Stimulated activated CD8-positive, alpha-beta memory T cell treated with anti-CD3 and anti-CD28 coated beads, Interleukin-7, amount 100 ng/mL, for 1 hour (primary cell): Measurements from ENCODE around the gene ATG2B.
"Not testable (repeated sequence)": the region's sequence is repeated elsewhere in the genome, so short reads cannot be mapped to it uniquely, and the experiment has no call there.

Experiments
- DNase-seq, 2 donors: peaks; one replicate each; pipeline ENCODE4 v3.0.0-alpha.2; 2020; ENCODE audit warnings: low read depth in 2 of 2

ATG2B gene

DNA sequence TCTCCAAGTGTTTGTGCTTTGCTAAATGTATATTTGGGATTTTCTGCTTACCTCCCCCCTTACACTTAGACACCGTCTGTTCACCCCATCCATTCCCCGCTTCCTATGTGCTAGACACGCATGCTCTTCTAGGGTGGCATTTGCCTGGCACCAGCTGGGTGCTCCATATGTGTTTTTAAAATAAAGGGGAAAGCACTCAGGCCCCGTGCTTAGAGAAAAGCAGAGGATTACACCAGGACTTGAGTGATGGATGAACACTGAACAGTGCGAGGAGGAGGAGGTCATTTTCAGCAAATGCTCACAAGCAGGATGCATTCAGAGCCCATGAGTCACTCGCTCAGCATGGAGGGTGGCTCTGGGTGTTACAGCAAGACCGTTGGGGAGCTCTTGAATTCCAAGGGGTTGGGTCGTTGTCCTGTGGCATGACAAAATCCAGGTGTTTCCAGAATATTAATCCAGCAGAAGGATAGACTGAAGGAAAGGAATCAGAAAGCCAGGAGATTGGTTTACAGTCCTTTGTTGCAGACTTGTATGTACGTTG lies 110.1 kb downstream of the ATG2B start:
- no peak for DNase-seq

DNA sequence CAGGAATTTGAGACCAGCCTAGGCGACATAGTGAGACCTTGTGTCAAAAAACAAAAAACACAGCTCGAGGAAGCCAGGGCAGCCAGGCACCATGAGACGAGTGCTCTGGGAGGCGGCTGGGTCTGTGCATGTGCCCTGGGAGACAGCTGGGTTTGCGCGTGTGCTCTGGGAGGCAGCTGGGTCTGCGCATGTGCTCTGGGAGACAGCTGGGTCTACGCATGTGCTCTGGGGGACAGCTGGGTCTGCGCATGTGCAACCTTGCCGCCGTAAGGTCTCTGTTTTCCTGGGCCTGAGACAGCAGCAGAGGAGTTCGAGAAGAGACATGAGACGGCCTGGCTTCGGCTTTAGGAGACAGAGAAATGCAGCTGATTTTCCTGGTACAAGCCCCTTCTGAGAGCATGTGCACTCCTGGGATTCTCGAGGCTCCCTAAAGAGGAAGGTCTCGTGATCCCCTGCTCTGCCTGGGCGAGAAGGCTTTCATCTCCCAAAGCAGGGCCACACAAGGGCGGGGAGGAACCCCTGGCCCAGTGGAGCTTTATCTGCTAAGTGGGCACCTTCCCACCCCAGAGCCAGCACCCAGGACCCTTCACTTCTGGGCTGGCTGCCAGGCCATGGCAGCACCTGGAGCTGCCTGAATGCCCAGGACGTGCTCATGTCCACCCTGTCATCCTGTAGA lies 110.7 kb downstream of the ATG2B start:
- no peak for DNase-seq

DNA sequence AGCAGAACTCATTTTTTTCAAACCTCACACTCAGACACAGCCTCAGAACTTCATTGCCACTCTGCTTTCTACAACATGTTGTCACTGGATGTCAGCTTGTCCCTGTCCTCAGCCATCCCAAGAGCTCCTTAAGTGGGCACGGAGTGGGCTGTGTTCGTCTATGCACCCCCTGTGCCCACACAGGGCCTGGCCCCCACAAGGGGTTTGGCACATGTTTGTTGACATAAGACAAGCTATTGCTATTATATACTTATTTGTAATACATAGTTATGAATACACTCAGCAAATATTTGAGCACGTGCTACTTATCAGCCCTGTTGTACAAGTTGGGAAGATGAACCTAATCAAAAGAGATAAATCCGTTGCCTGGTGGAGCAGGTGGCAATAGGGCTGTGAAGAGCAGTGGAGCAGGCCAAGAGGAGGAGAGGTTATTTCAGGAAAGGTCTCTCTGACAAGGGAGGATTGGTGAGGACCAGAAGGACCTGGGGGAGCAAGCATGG lies 111.4 kb downstream of the ATG2B start:
- DNase-seq = no peak

DNA sequence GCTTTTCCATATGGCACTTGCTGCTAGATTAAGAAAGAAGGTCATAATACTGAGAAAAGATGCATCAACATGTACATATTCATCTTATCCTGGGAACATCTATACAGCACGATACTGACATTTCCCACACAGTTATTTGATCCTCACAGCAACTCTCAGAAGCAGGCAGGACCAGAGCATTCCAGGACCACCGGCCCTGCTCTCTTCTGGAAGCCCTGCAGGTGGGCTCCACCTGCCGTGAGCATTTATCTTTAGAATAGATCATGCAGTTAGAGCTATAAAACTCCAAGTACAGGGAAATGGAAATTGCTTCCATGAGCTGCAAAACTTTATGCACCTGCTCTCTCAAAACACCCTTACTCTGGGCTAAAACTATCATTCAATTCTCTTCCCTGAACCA lies 112.7 kb downstream of the ATG2B start:
- DNase-seq = no peak

DNA sequence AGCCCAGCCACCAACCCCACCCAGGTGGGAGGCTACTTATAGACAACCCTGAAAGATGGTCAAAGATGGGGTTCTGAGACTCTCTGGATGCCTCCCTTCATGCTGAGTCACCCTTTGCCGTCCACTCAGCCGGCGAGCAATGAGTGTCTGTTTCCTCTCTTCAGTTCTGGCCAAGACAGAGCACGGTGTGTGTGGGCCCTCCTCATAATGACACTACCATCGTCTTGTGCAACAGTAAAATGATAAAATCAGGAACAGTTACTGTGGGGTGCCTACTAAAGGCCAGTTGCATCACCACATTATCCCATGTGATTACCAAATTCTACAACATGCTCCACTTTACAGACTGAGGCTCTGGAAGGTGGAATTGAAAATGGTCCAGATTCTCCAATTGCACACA lies 114.1 kb downstream of the ATG2B start:
- no peak for DNase-seq

DNA sequence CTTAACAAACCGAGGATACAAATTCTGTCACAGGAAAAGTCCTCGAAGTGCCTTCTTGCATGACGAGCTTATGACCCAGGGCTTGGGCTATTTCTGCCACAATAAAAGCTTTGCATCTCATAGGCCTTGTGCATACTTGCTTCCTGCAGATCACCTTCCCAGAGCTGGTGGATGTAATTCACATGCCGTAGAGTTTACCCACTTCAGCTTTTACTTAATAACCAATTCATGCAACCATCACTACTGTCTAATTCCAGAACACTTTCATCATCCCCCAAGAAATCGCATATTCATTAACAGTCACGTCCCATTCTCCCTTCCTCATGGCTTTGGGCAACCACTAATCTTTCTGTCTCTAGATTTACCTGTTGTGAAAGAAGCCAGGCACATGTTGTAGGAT lies 116.1 kb downstream of the ATG2B start:
- no peak for DNase-seq

DNA sequence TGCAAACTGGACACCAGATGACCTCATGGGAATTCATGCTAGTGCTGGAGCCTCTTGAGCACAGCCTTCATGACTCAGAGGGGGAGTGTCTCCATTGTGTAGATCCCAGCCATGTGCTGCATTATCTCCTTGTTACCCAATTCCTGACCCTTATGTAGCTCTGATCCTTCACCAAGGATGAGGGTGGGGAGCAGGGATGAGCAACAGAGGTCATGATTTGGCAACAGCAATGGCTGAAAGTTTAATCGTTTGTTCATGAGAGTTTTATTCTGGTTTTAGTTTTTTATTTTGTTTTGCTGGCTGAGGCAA lies 116.6 kb downstream of the ATG2B start:
- no peak for DNase-seq

DNA sequence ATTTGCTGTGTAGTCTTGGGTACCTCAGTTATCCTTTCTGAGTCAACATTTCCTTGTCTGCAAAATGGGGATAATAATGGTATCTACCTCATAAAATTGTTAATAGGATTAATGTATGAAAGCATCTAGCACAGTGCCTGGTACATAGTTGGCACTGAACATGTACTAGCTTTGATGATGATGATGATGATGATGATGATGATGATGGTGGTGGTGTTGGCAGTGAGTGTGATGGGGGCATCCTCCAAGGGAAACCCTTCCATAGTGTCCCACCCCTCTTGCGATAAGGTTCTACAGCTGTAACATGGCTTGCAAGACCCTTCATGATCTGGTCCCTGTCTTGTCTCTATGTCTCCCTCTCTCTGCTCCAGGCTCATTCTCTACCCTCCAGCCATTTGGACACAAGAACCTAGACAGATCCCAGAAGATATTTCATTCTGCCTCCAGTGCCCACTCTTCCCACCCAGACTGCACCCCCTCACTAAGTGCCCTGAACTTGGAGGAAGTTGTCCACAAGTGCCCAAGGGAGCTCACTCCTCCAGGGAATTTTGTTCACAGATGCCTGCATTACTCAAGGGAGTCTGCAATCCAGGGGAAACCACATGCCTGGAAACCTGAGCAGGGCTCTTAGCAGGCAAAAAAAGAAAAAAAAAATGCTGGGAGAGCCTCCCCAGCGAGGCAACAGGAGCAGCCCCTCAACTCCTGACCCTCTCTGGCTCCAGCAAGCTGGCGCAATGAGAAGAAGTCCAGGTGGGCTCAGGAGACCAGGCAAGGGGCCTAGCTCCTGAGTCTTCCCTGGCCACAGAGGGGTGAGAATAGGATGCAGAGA lies 117.2 kb downstream of the ATG2B start:
- no peak for DNase-seq

DNA sequence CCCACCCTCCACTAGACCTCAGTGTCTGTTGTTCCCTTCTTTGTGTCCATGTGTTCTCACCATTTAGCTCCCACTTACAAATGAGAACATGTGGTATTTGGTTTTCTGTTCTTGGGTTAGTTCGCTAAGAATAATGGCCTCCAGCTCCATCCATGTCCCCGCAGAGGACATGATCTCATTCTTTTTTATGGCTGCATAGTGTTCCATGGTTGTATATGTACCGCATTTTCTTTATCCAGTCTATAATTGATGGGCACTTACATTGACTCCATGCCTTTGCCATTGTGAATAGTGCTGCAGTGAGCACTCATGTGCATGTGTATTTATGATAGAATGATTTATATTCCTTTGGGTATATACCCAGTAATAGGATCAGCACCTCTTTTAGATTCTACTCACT lies 118.1 kb downstream of the ATG2B start:
- not testable (repeated sequence) for DNase-seq

DNA sequence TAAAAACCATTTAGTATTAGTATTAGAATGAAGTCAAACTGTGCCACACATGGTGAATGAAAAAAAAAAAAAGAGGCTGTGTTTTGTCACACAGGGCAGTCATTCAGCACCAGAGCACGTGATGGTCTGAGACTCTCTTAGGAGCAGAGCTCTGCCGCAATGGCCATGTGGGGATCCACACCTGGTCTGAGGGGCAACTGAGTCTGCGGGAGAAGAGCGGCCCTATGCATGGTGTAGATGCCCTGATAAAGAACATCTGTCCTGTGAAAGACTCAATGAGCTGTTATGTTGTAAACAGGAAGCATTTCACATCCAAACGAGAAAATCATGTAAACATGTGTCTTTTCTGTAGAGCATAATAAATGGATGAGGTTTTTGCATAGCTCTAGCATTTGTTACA lies 119.4 kb downstream of the ATG2B start:
- DNase-seq = no peak

DNA sequence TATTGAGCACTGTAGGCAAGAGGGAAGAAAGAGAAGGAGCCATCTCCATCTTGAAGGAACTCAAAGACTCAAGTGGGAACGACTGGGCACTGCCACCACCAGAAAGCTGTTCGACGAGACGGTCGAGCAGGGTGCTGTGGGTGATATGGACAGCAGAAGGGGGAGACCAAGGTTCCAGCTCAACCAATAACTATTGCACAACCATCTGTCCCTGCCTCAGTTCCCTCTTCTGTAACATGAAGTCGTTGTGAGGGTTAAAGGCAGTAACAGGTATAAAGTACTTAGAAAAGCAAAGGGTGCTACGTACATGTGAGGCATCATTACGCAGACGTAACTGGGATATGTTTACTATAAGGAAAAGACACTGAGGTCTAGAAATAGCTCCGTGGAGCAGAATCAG lies 121.0 kb downstream of the ATG2B start:
- no peak for DNase-seq

DNA sequence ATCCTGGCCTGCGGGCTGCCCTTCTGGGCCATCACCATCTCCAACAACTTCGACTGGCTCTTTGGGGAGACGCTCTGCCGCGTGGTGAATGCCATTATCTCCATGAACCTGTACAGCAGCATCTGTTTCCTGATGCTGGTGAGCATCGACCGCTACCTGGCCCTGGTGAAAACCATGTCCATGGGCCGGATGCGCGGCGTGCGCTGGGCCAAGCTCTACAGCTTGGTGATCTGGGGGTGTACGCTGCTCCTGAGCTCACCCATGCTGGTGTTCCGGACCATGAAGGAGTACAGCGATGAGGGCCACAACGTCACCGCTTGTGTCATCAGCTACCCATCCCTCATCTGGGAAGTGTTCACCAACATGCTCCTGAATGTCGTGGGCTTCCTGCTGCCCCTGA lies 122.5 kb downstream of the ATG2B start:
- DNase-seq = no peak

DNA sequence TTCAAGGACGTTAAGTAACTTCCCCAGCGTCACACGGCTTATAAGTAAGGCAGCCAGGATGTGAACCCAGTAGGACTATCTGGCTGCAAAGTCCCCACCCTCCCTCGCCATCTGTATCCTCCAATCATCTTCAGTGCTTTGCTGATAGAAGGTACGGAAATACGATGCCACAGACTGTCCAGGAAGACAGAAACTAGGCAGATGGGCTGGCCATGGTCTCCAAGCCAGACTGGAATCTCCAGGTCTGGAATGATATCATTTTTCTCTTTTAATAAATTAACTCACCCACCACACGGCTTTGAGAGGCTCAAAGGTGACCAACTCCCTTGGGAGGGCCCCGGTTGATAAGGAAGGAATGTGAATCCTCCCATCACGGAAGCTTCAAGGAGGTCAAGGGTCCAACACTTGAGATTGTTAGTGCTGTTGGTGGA lies 123.4 kb downstream of the ATG2B start:
- no peak for DNase-seq

DNA sequence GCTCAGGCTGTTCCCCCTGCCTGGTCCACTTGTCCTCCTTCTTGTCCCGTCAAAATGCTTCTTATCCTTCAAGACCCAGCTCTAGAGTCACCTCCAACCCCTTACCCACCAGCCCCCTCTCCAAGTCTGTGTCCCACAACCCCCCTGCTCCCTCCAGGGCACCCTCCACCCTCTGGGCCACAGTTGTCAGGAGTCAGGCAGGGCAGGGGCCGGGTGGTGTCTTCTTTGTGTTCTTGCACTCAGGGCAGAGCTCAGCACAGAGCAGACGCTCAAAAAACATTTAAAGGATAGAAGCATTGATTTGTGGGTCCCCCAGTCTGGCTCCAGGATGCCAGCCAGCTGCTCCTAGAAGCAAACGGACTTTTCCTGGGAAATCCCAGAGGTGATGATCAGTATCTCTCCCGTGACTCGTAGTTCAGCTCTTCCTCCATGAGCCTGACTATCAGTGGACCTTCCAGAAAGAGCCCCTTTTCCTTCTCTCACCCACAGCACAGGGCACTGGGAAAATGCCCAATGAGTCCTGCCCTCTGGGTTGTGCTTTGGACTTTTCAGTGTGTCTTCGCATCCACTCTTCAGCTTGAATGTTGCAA lies 124.4 kb downstream of the ATG2B start:
- no peak for DNase-seq

DNA sequence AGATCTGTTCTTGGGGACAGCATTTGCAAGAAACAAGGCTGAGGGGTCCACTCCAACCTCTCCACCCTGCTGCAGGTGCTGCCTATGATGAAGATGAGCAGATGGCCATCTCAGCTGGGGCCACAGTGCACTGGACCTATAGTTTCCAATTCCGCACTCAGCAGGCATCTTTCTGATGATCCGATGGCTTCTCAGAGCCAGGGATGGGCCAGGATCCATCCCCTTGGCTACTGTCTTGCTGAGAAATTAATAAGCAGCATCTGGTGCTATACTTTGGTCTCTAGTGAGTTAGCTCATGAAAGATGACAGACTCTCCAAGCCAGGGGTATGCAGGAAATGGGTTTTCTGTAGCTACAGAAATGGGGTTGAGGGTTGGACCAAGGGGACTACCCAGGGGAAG lies 125.5 kb downstream of the ATG2B start:
- no peak for DNase-seq

DNA sequence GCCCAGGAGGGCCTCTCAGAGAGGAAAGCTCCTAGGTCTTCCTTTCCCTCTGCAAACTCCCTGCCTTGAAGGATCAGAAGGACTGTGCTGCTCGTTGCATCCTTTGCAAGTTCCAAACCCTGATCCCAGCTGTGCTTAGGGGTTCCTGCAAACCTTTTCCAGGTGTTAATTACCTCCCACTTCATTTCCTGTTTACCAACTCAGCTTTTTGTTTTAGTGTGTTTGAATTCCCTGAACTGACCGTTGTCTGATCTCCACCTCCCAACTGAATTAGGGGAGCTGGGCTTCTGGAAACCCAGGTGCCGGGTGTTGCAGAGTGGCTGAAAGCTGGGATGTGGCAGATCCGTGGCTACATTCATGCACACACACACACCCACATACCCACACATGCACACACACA lies 127.7 kb downstream of the ATG2B start:
- no peak for DNase-seq

DNA sequence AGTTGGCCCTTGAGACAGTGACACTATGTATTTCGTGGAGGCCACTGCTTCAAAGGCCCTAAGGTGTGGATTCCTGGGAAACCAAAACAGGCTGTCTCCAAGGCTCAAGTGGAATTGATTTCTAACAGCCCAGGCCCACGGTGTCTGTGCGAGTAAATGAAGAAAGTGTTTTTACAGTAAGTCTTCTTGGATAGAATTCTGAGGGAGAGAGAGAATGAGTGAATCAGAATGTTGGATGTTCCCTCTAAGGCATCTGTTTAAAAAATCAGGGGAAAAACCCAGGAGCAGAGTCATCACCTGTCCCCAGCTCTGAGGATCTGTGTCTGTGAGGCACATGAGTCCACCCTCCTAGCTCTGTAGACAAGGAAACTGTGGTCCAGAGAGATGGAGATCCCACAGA lies 129.5 kb downstream of the ATG2B start:
- DNase-seq = no peak

DNA sequence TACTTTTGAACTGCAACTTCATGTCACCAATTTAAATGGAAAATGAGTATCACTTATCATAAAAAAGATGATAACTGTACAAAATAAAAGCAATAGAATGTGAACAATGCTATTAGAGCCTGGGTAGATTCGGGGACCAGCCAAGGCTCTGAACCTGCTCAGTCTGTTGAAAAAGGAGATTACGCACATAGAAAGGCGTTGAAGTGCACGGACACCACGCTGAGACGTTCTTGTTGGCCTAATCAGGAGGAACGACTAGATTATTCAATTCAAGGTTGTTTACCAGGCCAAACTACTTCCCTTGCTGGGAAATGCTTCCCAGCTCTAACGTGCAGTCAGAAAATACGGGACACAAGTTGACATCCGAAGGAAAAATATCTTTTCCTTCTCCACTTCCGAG lies 130.6 kb downstream of the ATG2B start:
- no peak for DNase-seq

DNA sequence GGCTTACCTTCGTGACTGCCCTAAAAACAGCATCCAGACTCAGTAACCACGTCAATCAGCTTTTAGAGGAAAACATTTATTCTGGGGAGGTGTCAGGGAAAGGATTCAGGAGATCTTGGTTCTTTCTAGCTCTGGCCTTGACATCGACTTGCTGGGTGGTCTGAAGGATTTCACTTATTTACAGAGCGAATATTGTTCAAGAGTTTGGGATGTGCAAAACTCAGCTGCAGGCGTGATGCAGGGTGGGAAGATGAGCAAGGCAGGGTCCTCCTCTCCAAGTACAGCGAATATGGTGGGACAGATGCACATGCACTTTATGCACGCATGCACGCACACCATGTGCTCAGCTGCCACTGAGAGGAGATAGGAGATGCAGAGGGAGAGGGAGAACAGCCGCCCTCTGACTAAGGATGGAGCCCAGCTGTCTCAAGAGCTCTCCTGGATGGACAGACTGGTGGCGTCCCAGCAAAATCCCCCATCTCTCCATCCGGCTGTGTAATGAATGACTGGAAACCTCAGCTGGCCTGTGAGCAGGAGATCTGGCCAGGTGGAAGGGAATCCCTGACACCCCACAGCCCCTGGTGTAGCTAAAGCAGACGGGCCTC lies 131.5 kb downstream of the ATG2B start:
- no peak for DNase-seq

DNA sequence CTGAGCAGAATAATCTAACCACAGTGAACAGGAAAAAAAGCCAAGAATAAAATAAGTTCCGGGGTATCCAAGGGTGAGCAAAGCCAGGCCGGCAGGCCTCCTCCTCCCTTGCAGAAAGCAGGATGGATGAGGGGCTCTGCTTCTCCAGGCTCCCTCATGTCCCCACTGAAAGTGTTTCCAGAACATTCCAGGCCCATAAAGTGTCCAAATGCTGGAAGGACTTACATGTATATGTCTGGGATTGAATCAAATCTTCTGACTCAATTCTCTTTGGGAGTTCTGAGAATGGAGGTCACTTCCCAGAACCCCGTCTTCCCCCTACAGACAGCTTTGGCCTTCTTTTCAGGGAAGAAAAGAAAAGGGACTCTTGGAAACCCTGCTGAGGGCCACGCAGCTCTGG lies 132.1 kb downstream of the ATG2B start:
- no peak for DNase-seq

DNA sequence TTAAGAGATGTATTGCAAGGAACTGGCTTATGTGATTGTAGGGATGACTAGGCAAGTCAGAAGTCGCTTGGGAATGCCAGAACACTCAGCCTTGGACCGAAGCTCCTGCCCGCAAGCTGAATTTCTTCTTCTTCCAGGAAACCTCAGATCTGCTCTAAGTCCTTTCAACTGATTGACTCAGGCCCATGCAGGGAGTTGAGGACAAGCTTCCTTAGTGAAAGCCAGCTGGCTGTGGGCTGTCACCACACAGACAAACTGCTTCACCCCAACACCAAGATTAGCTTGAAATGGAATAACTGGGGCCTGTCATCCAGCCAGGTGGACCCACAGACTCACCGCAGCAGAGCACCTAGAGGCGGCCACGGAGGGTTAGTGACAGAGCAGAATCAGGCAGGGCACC lies 133.8 kb downstream of the ATG2B start:
- DNase-seq = no peak
